GM12865 (cell line): Measurements from ENCODE around the gene HERC6.

Source experiments
- DNase-seq: peaks from one replicate; pipeline ENCODE4 v3.0.0; 2010; ENCODE audit warnings: low read depth
- H3K4me3 ChIP-seq: 2 replicates; pipeline ENCODE4 v1.5.1; 2011; ENCODE audit warnings: mild to moderate bottlenecking, low read depth, low read length, control low read depth
- TF ChIP-seq, protein P1 (sequence below): IDR thresholded peaks from 2 replicates; pipeline ENCODE4 v1.5.1; 2011; ENCODE audit warnings: low read length, control low read depth, low read depth, inconsistent platforms; ENCODE audit not compliant: insufficient read depth; ENCODE audit errors: missing control alignments

Gene HERC6

DNA sequence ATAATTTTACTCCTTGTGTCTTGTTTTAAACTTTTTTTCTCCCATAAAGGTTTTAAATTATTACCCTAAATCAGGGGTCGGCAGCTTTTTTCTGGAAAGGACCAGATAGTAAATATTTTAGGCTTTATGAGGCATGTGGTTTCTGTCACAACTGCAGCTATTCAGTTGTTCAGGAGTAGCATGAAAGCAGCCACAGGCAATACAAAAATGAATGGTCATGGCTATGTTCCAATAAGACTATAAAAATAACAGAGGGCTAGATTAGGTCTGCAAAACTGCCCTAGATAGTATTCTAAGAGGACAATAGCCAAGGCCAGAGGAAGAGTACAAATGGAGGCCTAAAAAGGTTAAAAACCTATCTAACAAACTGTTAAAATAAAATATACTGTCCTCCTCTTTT, 102.9 kb downstream of the HERC6 start:
- H3K4me3 ChIP-seq, result no peak overlapping the region
- no peak for DNase-seq
- TF ChIP-seq, protein P1, sequence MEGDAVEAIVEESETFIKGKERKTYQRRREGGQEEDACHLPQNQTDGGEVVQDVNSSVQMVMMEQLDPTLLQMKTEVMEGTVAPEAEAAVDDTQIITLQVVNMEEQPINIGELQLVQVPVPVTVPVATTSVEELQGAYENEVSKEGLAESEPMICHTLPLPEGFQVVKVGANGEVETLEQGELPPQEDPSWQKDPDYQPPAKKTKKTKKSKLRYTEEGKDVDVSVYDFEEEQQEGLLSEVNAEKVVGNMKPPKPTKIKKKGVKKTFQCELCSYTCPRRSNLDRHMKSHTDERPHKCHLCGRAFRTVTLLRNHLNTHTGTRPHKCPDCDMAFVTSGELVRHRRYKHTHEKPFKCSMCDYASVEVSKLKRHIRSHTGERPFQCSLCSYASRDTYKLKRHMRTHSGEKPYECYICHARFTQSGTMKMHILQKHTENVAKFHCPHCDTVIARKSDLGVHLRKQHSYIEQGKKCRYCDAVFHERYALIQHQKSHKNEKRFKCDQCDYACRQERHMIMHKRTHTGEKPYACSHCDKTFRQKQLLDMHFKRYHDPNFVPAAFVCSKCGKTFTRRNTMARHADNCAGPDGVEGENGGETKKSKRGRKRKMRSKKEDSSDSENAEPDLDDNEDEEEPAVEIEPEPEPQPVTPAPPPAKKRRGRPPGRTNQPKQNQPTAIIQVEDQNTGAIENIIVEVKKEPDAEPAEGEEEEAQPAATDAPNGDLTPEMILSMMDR, result no peak

DNA sequence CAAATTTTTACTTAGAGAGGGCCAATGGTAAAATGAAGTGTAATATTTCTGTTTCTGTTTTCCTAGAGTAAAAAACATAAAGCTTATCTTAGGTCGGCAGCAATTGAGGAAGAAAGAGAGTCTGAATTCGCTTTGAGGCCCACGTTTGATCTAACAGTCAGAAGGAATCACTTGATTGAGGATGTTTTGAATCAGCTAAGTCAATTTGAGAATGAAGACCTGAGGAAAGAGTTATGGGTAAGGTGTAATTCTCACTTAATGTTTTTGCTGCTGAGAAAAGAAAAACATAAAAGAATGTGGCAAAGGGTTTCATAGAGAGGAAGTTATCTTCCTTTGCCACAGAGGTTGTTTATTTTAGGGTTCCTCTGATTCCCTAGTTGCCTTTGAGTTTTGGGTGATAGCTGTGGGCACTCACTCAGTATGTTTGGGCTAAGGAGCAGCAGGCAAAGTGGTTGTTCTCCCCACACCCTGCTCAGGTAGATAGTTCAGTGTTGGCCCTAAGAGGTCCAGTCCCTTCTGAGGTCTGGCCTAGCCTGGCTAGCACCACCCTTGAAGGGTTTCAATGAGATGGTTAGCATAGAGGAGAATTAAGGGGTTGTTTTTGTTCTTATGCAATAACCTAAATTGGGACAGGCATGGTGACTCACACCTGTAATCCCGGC, 110.6 kb downstream of the HERC6 start:
- no peak overlapping the region for H3K4me3 ChIP-seq
- no peak for DNase-seq
- TF ChIP-seq, protein P1, result no peak
